OCI-LY7 (cell line): ENCODE measurements around the gene SMYD1. TPM values are rescaled to one million over a fixed set of nuclear protein-coding genes. Genes with fewer than 3 reads are reported as not detected.

Source experiments
- BruUV-seq: library from RNA; stranded (reverse); fragments of 400-500 nt; replicated peaks from 2 replicates; lab custom pipeline; 2021; lab: Mats Ljungman, UMichigan
- CTCF ChIA-PET: fragments of 300-600 bp; sonication (Branson Sonifier 250); formaldehyde crosslinking; loops from one replicate; lab custom pipeline; 2022; ENCODE audit warnings: antibody characterized with exemption; ENCODE audit not compliant: unreplicated experiment; lab: Charles Lee
- POLR2A ChIA-PET: fragments of 300-600 bp; sonication (Branson Sonifier 250); formaldehyde crosslinking; loops from one replicate; lab custom pipeline; 2022; ENCODE audit warnings: antibody characterized with exemption; lab: Charles Lee
- DNase-seq: peaks from one replicate; pipeline ENCODE4 v3.0.0-alpha.2; 2015; ENCODE audit warnings: low spot score
- H2AFZ ChIP-seq: fragments of 200-600 bp; sonication (generic), shearing (Covaris generic); 2 replicates; pipeline ENCODE4 v1.6.1; 2014; ENCODE audit warnings: mild to moderate bottlenecking, antibody characterized with exemption, low read length, moderate library complexity
- H3K27ac ChIP-seq: fragments of 200-600 bp; sonication (generic); 2 replicates; pipeline ENCODE4 v1.5.1; 2014; ENCODE audit warnings: mixed run types, low read depth, mild to moderate bottlenecking, moderate library complexity, low read length, inconsistent platforms; ENCODE audit not compliant: poor library complexity, severe bottlenecking
- H3K36me3 ChIP-seq: fragments of 200-600 bp; sonication (generic); 2 replicates; pipeline ENCODE4 v1.6.1; 2014; ENCODE audit warnings: mild to moderate bottlenecking, antibody characterized with exemption, low read length, moderate library complexity, mixed read lengths; ENCODE audit not compliant: insufficient read depth
- H3K4me1 ChIP-seq: fragments of 200-600 bp; sonication (generic); 2 replicates; pipeline ENCODE4 v1.5.1; 2014; ENCODE audit warnings: mild to moderate bottlenecking, low read length; ENCODE audit not compliant: insufficient read depth, poor library complexity, severe bottlenecking
- H3K4me2 ChIP-seq: fragments of 200-600 bp; sonication (generic); 2 replicates; pipeline ENCODE4 v1.6.1; 2014; ENCODE audit warnings: mild to moderate bottlenecking, low read length
- H3K4me3 ChIP-seq: fragments of 200-600 bp; sonication (generic); 2 replicates; pipeline ENCODE4 v1.5.1; 2014; ENCODE audit warnings: mild to moderate bottlenecking, low read depth, low read length; ENCODE audit not compliant: poor library complexity, severe bottlenecking
- H3K79me2 ChIP-seq: fragments of 200-600 bp; sonication (generic); 2 replicates; pipeline ENCODE4 v1.6.1; 2016; ENCODE audit warnings: low read depth, mild to moderate bottlenecking, low read length, moderate library complexity, mixed read lengths; ENCODE audit not compliant: insufficient read depth
- H3K9me2 ChIP-seq: fragments of 200-600 bp; sonication (generic); 2 replicates; pipeline ENCODE4 v1.6.1; 2016; ENCODE audit warnings: mild to moderate bottlenecking, low read length, mixed read lengths; ENCODE audit not compliant: insufficient read depth
- H3K9me3 ChIP-seq: fragments of 200-600 bp; sonication (generic); 2 replicates; pipeline ENCODE4 v1.6.1; 2014; ENCODE audit warnings: mild to moderate bottlenecking, mixed run types, low read length, mixed read lengths
- H4K20me1 ChIP-seq: fragments of 200-600 bp; sonication (generic); 2 replicates; pipeline ENCODE4 v1.6.1; 2014; ENCODE audit warnings: mild to moderate bottlenecking, antibody characterized with exemption, low read length, moderate library complexity, mixed read lengths; ENCODE audit not compliant: insufficient read depth
- EZH2phosphoT487 ChIP-seq: fragments of 200-600 bp; sonication (generic); IDR thresholded peaks from 2 replicates; pipeline ENCODE4 v1.6.1; 2018; ENCODE audit warnings: low read depth, borderline replicate concordance, mild to moderate bottlenecking, mixed run types, antibody characterized with exemption, low read length, moderate library complexity, mixed read lengths
- intact Hi-C: fragments of 100-400 bp; cut with micrococcal nuclease; formaldehyde crosslinking; loops from one replicate; pipeline ENCODE4 v1.10.0; 2022; ENCODE audit not compliant: unreplicated experiment
- total RNA-seq, 2 experiments: library from RNA; depleted of rRNA in 1 of 2; stranded (reverse); fragments of >200 nt in 1 of 2; shearing (Covaris generic) in 1 of 2; gene quantifications; 2 replicates each; pipeline ENCODE4 v1.2.3, GENCODE V29; 2014 to 2022
- TF ChIP-seq, protein P1 (sequence below): fragments of 200-600 bp; sonication (generic); conservative IDR thresholded peaks from 2 replicates; pipeline ENCODE4 v1.5.1; 2014; ENCODE audit warnings: mild to moderate bottlenecking, antibody characterized with exemption, low read length, moderate library complexity, mixed read lengths

SMYD1 gene
- total RNA-seq, 2 experiments from 2014 or later: not detected

DNA sequence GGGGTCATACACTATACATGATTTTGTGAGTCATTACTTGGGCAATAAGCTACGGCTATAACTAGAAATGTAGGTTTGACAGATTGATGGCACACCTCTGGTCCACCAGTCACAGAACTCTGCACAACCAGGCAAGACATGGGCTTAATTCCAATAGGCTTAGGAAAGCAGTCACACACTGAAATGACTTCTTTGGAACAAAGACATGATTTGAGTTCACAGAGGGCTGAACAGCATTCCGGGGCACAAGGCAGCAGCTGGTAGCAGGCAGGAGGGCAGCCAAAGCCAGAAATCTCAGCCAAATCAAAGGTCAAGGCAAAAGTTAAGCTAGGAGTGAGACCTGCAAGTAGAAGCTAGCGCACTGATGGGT, 32.8 kb downstream of the SMYD1 start:
- no peaks in the 10 kb centered on the region for H3K4me1 ChIP-seq
- TF ChIP-seq, protein P1, sequence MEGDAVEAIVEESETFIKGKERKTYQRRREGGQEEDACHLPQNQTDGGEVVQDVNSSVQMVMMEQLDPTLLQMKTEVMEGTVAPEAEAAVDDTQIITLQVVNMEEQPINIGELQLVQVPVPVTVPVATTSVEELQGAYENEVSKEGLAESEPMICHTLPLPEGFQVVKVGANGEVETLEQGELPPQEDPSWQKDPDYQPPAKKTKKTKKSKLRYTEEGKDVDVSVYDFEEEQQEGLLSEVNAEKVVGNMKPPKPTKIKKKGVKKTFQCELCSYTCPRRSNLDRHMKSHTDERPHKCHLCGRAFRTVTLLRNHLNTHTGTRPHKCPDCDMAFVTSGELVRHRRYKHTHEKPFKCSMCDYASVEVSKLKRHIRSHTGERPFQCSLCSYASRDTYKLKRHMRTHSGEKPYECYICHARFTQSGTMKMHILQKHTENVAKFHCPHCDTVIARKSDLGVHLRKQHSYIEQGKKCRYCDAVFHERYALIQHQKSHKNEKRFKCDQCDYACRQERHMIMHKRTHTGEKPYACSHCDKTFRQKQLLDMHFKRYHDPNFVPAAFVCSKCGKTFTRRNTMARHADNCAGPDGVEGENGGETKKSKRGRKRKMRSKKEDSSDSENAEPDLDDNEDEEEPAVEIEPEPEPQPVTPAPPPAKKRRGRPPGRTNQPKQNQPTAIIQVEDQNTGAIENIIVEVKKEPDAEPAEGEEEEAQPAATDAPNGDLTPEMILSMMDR: no peak
- TF ChIP-seq EZH2phosphoT487: no peak
- no peaks in the 10 kb centered on the region for H4K20me1 ChIP-seq
- ChIA-PET POLR2A (no interaction called here), CTCF (no interaction called here)
- H3K9me2 ChIP-seq: no peaks in the 10 kb centered on the region
- no peak overlapping the region for H2AFZ ChIP-seq
- no peak overlapping the region for H3K27ac ChIP-seq
- H3K4me3 ChIP-seq: no peak overlapping the region
- DNase-seq: no peak
- H3K79me2 ChIP-seq: no peaks in the 10 kb centered on the region
- no peaks in the 10 kb centered on the region for H3K9me3 ChIP-seq
- H3K36me3 ChIP-seq: no peaks in the 10 kb centered on the region
- H3K4me2 ChIP-seq: no peak overlapping the region
- no TSS peak for BruUV-seq
- intact Hi-C loops: no loop called here

DNA sequence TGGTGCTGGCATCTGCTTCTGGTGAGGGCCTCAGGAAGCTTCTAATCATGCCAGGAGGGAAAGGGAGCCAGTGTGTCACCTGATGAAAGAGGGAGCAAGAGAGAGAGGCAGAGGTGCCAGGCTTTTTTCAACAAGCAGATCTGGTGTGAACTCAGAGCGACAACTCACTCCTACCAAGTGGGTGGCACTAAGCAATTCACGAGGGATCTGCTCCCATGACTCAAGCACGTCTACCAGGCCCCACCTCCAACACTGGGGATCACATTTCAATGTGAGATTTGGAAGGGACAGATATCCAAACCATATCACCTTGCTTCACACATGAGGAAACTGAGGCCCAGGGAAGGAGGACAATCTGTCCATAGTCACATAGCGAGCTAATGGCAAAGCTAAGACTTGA, 41.2 kb downstream of the SMYD1 start:
- Histone ChIP-seq H3K4me3 (no peak overlapping the region), H3K79me2 (no peaks in the 10 kb centered on the region), H3K27ac (no peak overlapping the region), H4K20me1 (no peaks in the 10 kb centered on the region), H3K4me2 (no peak overlapping the region), H2AFZ (no peak overlapping the region), H3K36me3 (no peaks in the 10 kb centered on the region), H3K9me2 (no peaks in the 10 kb centered on the region), H3K9me3 (no peaks in the 10 kb centered on the region), H3K4me1 (no peaks in the 10 kb centered on the region)
- no peak for DNase-seq
- TF ChIP-seq, protein P1: no peak
- TF ChIP-seq EZH2phosphoT487: no peak
- ChIA-PET POLR2A (no interaction called here), CTCF (no interaction called here)
- intact Hi-C loops: no loop called here
- BruUV-seq: no TSS peak

DNA sequence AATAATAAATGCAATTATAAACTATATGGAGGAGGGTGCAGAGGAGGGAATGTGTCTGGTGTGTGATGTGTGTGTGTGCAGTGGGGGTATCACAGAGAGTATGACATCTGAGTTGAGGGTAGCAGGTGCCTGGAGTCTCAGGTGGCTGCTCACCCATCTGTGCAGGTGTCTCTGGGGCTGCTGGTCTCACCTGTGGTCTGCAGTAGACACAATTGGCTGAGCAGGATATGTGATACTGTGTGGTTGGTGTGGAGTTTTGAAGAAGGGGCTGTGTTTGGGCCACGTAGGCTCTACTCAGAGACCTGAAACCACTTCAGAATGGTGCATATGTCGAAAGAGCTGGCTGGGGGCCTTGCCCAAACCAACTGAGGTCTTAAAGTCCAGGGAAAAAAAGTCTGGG, 43.2 kb downstream of the SMYD1 start:
- CTCF ChIA-PET: no interaction called here
- Histone ChIP-seq H4K20me1 (no peaks in the 10 kb centered on the region), H3K4me3 (no peak overlapping the region), H3K9me3 (no peaks in the 10 kb centered on the region), H2AFZ (no peak overlapping the region), H3K27ac (no peak overlapping the region), H3K9me2 (no peaks in the 10 kb centered on the region), H3K79me2 (no peaks in the 10 kb centered on the region), H3K4me2 (no peak overlapping the region), H3K36me3 (no peaks in the 10 kb centered on the region), H3K4me1 (no peaks in the 10 kb centered on the region)
- no TSS peak for BruUV-seq
- POLR2A ChIA-PET: no interaction called here
- TF ChIP-seq, protein P1: no peak
- TF ChIP-seq EZH2phosphoT487: no peak
- no peak for DNase-seq
- intact Hi-C loops: no loop called here
